ENCODE results near the gene CD302.
A peak's percentile ranks its signal among the peaks of the same experiment; 100 is the strongest.

CD302 gene

GRCh38 chr2:159759577-159759976 lies 38.4 kb downstream of the CD302 start:
- no peak for TF ChIP-seq CTCF (IDR thresholded peaks at IDR 0.05; ENCODE audit: low read depth, low read length)
- no peak for DNase-seq (ENCODE audit: extremely low read depth, low read depth)

- DNase-seq (ENCODE audit: extremely low read depth, low read depth) = no peak
- no peak for TF ChIP-seq CTCF (IDR thresholded peaks at IDR 0.05; ENCODE audit: low read depth, low read length)
These were observed 39.3 kb downstream of the CD302 start for GRCh38 chr2:159758686-159759085.

- DNase-seq (ENCODE audit: extremely low read depth, low read depth) = no peak
- TF ChIP-seq CTCF (IDR thresholded peaks at IDR 0.05; ENCODE audit: low read depth, low read length) = no peak
These were observed 39.8 kb downstream of the CD302 start for GRCh38 chr2:159758239-159758638.

GRCh38 chr2:159755788-159756187 lies 42.2 kb downstream of the CD302 start:
- peak; percentile 5 for TF ChIP-seq CTCF (IDR thresholded peaks at IDR 0.05; ENCODE audit: low read depth, low read length)
- no peak for DNase-seq (ENCODE audit: extremely low read depth, low read depth)

GRCh38 chr2:159755014-159755413 lies 43.0 kb downstream of the CD302 start:
- TF ChIP-seq CTCF (IDR thresholded peaks at IDR 0.05; ENCODE audit: low read depth, low read length) = no peak
- no peak for DNase-seq (ENCODE audit: extremely low read depth, low read depth)

GRCh38 chr2:159753797-159754196 lies 44.2 kb downstream of the CD302 start:
- TF ChIP-seq CTCF (IDR thresholded peaks at IDR 0.05; ENCODE audit: low read depth, low read length) = no peak
- DNase-seq (ENCODE audit: extremely low read depth, low read depth) = no peak

- no peak for DNase-seq (ENCODE audit: extremely low read depth, low read depth)
- TF ChIP-seq CTCF (IDR thresholded peaks at IDR 0.05; ENCODE audit: low read depth, low read length) = no peak
These were observed 47.1 kb downstream of the CD302 start for GRCh38 chr2:159750873-159751272.

Data from AG09319 (cell line).